ENCODE data around the gene CPD.

Gene CPD

DNA sequence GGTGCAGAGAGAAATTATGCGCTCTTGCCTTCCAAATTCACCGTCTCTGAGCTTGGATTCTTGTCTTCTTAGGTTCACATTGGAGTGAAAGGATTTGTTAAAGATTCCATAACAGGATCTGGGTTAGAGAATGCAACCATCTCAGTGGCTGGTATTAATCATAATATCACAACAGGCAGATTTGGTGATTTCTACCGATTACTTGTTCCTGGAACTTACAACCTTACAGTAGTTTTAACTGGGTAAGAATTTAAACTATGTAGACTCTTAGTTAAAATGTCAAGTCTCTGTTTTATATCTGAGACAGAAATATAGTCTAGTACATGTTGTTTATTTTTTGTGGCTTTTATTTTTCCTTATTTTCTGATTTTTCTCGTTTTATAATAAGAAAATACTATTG is 42.9 kb downstream of the CPD start:
- H3K79me2 ChIP-seq (ENCODE audit: insufficient read depth, low read length), result no peaks in the 10 kb centered on the region
- H3K4me2 ChIP-seq (ENCODE audit: low read depth, low read length, poor library complexity, severe bottlenecking), result no peak overlapping the region
- no peak overlapping the region for H3K27ac ChIP-seq (ENCODE audit: low read depth, low read length)
- H2AFZ ChIP-seq (ENCODE audit: low read depth, low read length, severe bottlenecking), result no peak overlapping the region
- H4K20me1 ChIP-seq (ENCODE audit: low read depth, low read length), result no peaks in the 10 kb centered on the region
- TF ChIP-seq CTCF (IDR thresholded peaks at IDR 0.05; ENCODE audit: insufficient read depth, low read length, poor library complexity, severe bottlenecking), result no peak
- no peak for TF ChIP-seq EZH2phosphoT487 (conservative IDR thresholded peaks at IDR 0.05; ENCODE audit: low read length)
- no peak overlapping the region for H3K4me3 ChIP-seq (ENCODE audit: insufficient read depth, low read length, poor library complexity, severe bottlenecking)
- H3K9me2 ChIP-seq (replicated peaks; ENCODE audit: insufficient read depth, low read length), result no peaks in the 10 kb centered on the region
- no peak overlapping the region for H3K9ac ChIP-seq (ENCODE audit: low read length)
- no peaks in the 10 kb centered on the region for H3F3A ChIP-seq (ENCODE audit: insufficient read depth)
- no peaks in the 10 kb centered on the region for H3K27me3 ChIP-seq (ENCODE audit: low read length)
- H3K36me3 ChIP-seq (ENCODE audit: low read length), result no peaks in the 10 kb centered on the region
- H3K9me3 ChIP-seq (ENCODE audit: insufficient read depth, low read length), result no peaks in the 10 kb centered on the region

DNA sequence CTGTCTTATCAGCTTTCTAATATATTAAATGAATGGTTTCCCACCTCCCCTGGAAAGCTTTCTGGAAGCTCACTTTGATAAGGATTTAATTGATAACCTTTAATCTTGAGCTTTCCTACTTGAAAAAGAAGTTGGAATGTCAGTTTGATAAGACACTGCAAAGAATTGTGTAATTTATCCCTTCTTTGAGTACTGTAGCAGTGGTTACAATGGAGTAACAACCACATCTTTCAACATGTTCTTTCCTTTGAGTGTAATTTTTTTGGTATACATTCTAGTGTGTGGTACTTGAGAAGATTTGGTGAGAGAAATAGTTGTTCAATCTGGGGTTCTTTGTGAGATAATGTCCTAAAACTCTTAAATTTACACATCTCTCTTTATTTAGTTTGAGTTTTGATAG is 43.4 kb downstream of the CPD start:
- Histone ChIP-seq H3K9me3 (ENCODE audit: insufficient read depth, low read length) (no peaks in the 10 kb centered on the region), H3K4me2 (ENCODE audit: low read depth, low read length, poor library complexity, severe bottlenecking) (no peak overlapping the region), H3K27ac (ENCODE audit: low read depth, low read length) (no peak overlapping the region), H3F3A (ENCODE audit: insufficient read depth) (no peaks in the 10 kb centered on the region), H3K9ac (ENCODE audit: low read length) (no peak overlapping the region), H2AFZ (ENCODE audit: low read depth, low read length, severe bottlenecking) (no peak overlapping the region), H3K9me2 (replicated peaks; ENCODE audit: insufficient read depth, low read length) (no peaks in the 10 kb centered on the region), H3K4me3 (ENCODE audit: insufficient read depth, low read length, poor library complexity, severe bottlenecking) (no peak overlapping the region), H3K79me2 (ENCODE audit: insufficient read depth, low read length) (no peaks in the 10 kb centered on the region), H3K36me3 (ENCODE audit: low read length) (no peaks in the 10 kb centered on the region), H3K27me3 (ENCODE audit: low read length) (no peaks in the 10 kb centered on the region), H4K20me1 (ENCODE audit: low read depth, low read length) (no peaks in the 10 kb centered on the region)
- TF ChIP-seq EZH2phosphoT487 (conservative IDR thresholded peaks at IDR 0.05; ENCODE audit: low read length), result no peak
- no peak for TF ChIP-seq CTCF (IDR thresholded peaks at IDR 0.05; ENCODE audit: insufficient read depth, low read length, poor library complexity, severe bottlenecking)

DNA sequence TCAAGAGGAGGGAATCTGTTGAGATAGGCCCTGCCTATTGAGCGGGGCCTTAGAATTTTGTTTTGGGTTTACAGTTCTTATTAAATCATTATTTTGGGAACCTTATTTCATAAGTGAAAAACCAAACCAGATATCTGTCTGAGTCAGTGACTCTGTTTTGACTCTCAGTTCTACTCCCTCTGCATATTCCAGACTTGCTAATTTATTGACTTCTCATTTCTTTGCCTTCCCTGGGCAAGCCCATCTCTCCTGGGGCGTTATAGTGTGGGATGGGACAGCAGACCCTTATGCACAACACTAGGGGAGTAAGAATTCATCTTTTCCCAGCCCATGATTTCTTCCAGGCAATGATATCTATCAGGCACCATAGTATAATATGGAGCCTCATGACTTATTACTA is 45.7 kb downstream of the CPD start:
- no peaks in the 10 kb centered on the region for H4K20me1 ChIP-seq (ENCODE audit: low read depth, low read length)
- no peaks in the 10 kb centered on the region for H3K9me3 ChIP-seq (ENCODE audit: insufficient read depth, low read length)

More for the DNA sequence above, 45.7 kb downstream of the CPD start:
- Histone ChIP-seq H3K4me3 (ENCODE audit: insufficient read depth, low read length, poor library complexity, severe bottlenecking) (no peak overlapping the region), H3F3A (ENCODE audit: insufficient read depth) (no peaks in the 10 kb centered on the region; the same call in 1 of the 2 replicates), H3K79me2 (ENCODE audit: insufficient read depth, low read length) (no peaks in the 10 kb centered on the region), H2AFZ (ENCODE audit: low read depth, low read length, severe bottlenecking) (no peak overlapping the region), H3K27ac (ENCODE audit: low read depth, low read length) (no peak overlapping the region), H3K36me3 (ENCODE audit: low read length) (no peaks in the 10 kb centered on the region), H3K27me3 (ENCODE audit: low read length) (no peaks in the 10 kb centered on the region), H3K4me2 (ENCODE audit: low read depth, low read length, poor library complexity, severe bottlenecking) (no peak overlapping the region), H3K9me2 (replicated peaks; ENCODE audit: insufficient read depth, low read length) (no peaks in the 10 kb centered on the region), H3K9ac (ENCODE audit: low read length) (no peak overlapping the region)
- no peak for TF ChIP-seq EZH2phosphoT487 (conservative IDR thresholded peaks at IDR 0.05; ENCODE audit: low read length)
- TF ChIP-seq CTCF (IDR thresholded peaks at IDR 0.05; ENCODE audit: insufficient read depth, low read length, poor library complexity, severe bottlenecking), result no peak
